HG02642 (cell line): ENCODE data around the gene C9orf57.
"Not testable (repeated sequence)": the region's sequence is repeated elsewhere in the genome, so short reads cannot be mapped to it uniquely, and the experiment has no call there.

Experiments used
- ATAC-seq: cut with Tn5 transposase; IDR thresholded peaks from one replicate; pipeline ENCODE4 v1.9.1; 2021; ENCODE audit warnings: mild to moderate bottlenecking; ENCODE audit not compliant: unreplicated experiment, poor library complexity

The C9orf57 gene

GRCh38 chr9:72060513-72060912, at the start of gene C9orf57:
C9orf57 (minus strand) TSS chr9:72060613; CDS start chr9:72059331, 1,282 bp downstream.
- no peak for ATAC-seq

- no peak for ATAC-seq
Observed at GRCh38 chr9:72102520-72102919, 42.1 kb upstream of the C9orf57 start.

- ATAC-seq, result not testable (repeated sequence)
Observed at GRCh38 chr9:72095520-72095919, 35.1 kb upstream of the C9orf57 start.

- ATAC-seq, result no peak
Observed at GRCh38 chr9:72092820-72093219, 32.4 kb upstream of the C9orf57 start.

- no peak for ATAC-seq
Observed at GRCh38 chr9:72089451-72090130, 29.2 kb upstream of the C9orf57 start.

GRCh38 chr9:72082536-72082935, 22.1 kb upstream of the C9orf57 start:
- no peak for ATAC-seq

- not testable (repeated sequence) for ATAC-seq
Observed at GRCh38 chr9:72074666-72075065, 14.3 kb upstream of the C9orf57 start.

GRCh38 chr9:72065076-72065475, 4.7 kb upstream of the C9orf57 start:
- ATAC-seq, result no peak

- ATAC-seq, result no peak
Observed at GRCh38 chr9:72052122-72052521, 8.3 kb downstream of the C9orf57 start.

GRCh38 chr9:72048850-72049249, 11.6 kb downstream of the C9orf57 start:
- ATAC-seq, result no peak

- no peak for ATAC-seq
Observed at GRCh38 chr9:72046630-72047456, 13.6 kb downstream of the C9orf57 start.

- no peak for ATAC-seq
Observed at GRCh38 chr9:72044095-72044494, 16.3 kb downstream of the C9orf57 start.

- no peak for ATAC-seq
Observed at GRCh38 chr9:72043576-72043975, 16.8 kb downstream of the C9orf57 start.

GRCh38 chr9:72042928-72043327, 17.5 kb downstream of the C9orf57 start:
- ATAC-seq, result no peak

- ATAC-seq, result peak; percentile 35
Observed at GRCh38 chr9:72041775-72042194, 18.6 kb downstream of the C9orf57 start.

- no peak for ATAC-seq
Observed at GRCh38 chr9:72041369-72041768, 19.0 kb downstream of the C9orf57 start.

- peak; percentile 46 for ATAC-seq
Observed at GRCh38 chr9:72039532-72039931, 20.9 kb downstream of the C9orf57 start.

- peak; percentile 81 for ATAC-seq
Observed at GRCh38 chr9:72038890-72039410, 21.5 kb downstream of the C9orf57 start.

GRCh38 chr9:72038408-72038807, 22.0 kb downstream of the C9orf57 start:
- ATAC-seq, result no peak

GRCh38 chr9:72037571-72037970, 22.8 kb downstream of the C9orf57 start:
- no peak for ATAC-seq

GRCh38 chr9:72030767-72031166, 29.6 kb downstream of the C9orf57 start:
- ATAC-seq, result no peak
